Stimulated activated memory B cell treated with anti-CD40 and anti-IgM and Interleukin-4, amounts not matched to agents 10 μg/mL and 1 μg/mL and 100 μg/mL, for 72 hours (primary cell): Measurements from ENCODE around the gene ZFPM1.
A peak's percentile ranks its signal among the peaks of the same experiment; 100 is the strongest.

Source experiments
- ATAC-seq: fragments of 150-1000 bp; cut with Tn5 transposase; 2 replicates; pipeline ENCODE4 v1.10.0; 2021
- H3K27ac Mint-ChIP-seq: one replicate; pipeline ENCODE4 v1.8.0; 2022; ENCODE audit warnings: mild to moderate bottlenecking, mixed read lengths
- H3K27me3 Mint-ChIP-seq: one replicate; pipeline ENCODE4 v1.8.0; 2022; ENCODE audit warnings: mixed read lengths
- H3K36me3 Mint-ChIP-seq: one replicate; pipeline ENCODE4 v1.8.0; 2022; ENCODE audit warnings: mixed read lengths
- H3K4me1 Mint-ChIP-seq: one replicate; pipeline ENCODE4 v1.8.0; 2022; ENCODE audit warnings: mixed read lengths
- H3K4me3 Mint-ChIP-seq: one replicate; pipeline ENCODE4 v1.8.0; 2022; ENCODE audit warnings: mild to moderate bottlenecking, moderate library complexity, mixed read lengths
- H3K9me3 Mint-ChIP-seq: one replicate; pipeline ENCODE4 v1.8.0; 2022; ENCODE audit warnings: mixed read lengths

The ZFPM1 gene

GRCh38 chr16:88436796-88437195 lies 16.3 kb upstream of the ZFPM1 start:
- no peak for ATAC-seq
- Mint-ChIP-seq H3K27ac (no peak overlapping the region), H3K36me3 (no peaks in the 10 kb centered on the region), H3K27me3 (no peaks in the 10 kb centered on the region), H3K4me1 (peaks cover 3% of the 10 kb centered on the region), H3K4me3 (no peak overlapping the region), H3K9me3 (no peaks in the 10 kb centered on the region)

GRCh38 chr16:88437367-88437964 lies 15.6 kb upstream of the ZFPM1 start:
- no peaks in the 10 kb centered on the region for H3K4me1 Mint-ChIP-seq
- peak; percentile 57 for ATAC-seq
- H3K36me3 Mint-ChIP-seq = no peaks in the 10 kb centered on the region
- no peak overlapping the region for H3K27ac Mint-ChIP-seq
- H3K4me3 Mint-ChIP-seq = no peak overlapping the region
- H3K27me3 Mint-ChIP-seq = no peaks in the 10 kb centered on the region
- H3K9me3 Mint-ChIP-seq = no peaks in the 10 kb centered on the region

- no peak for ATAC-seq
- Mint-ChIP-seq H3K27ac (no peak overlapping the region), H3K27me3 (no peaks in the 10 kb centered on the region), H3K4me1 (peaks cover 4% of the 10 kb centered on the region), H3K4me3 (no peak overlapping the region), H3K9me3 (no peaks in the 10 kb centered on the region), H3K36me3 (no peaks in the 10 kb centered on the region)
Observed at GRCh38 chr16:88438084-88438870, 14.8 kb upstream of the ZFPM1 start.

GRCh38 chr16:88439016-88439415 lies 14.1 kb upstream of the ZFPM1 start:
- H3K27me3 Mint-ChIP-seq = no peaks in the 10 kb centered on the region
- no peak overlapping the region for H3K27ac Mint-ChIP-seq
- H3K4me3 Mint-ChIP-seq = no peak overlapping the region
- no peaks in the 10 kb centered on the region for H3K9me3 Mint-ChIP-seq
- no peaks in the 10 kb centered on the region for H3K36me3 Mint-ChIP-seq
- peaks cover 7% of the 10 kb centered on the region for H3K4me1 Mint-ChIP-seq
- ATAC-seq = no peak

GRCh38 chr16:88439706-88440105 lies 13.4 kb upstream of the ZFPM1 start:
- H3K36me3 Mint-ChIP-seq = no peaks in the 10 kb centered on the region
- no peaks in the 10 kb centered on the region for H3K27me3 Mint-ChIP-seq
- H3K4me3 Mint-ChIP-seq = no peak overlapping the region
- H3K27ac Mint-ChIP-seq = no peak overlapping the region
- H3K9me3 Mint-ChIP-seq = no peaks in the 10 kb centered on the region
- H3K4me1 Mint-ChIP-seq = peaks cover 7% of the 10 kb centered on the region
- ATAC-seq = no peak

GRCh38 chr16:88440111-88440510 lies 13.0 kb upstream of the ZFPM1 start:
- no peaks in the 10 kb centered on the region for H3K9me3 Mint-ChIP-seq
- ATAC-seq = no peak
- H3K27ac Mint-ChIP-seq = no peak overlapping the region
- no peak overlapping the region for H3K4me3 Mint-ChIP-seq
- no peaks in the 10 kb centered on the region for H3K27me3 Mint-ChIP-seq
- peaks cover 7% of the 10 kb centered on the region for H3K4me1 Mint-ChIP-seq
- H3K36me3 Mint-ChIP-seq = no peaks in the 10 kb centered on the region

GRCh38 chr16:88440686-88441405 lies 12.2 kb upstream of the ZFPM1 start:
- peaks cover 7% of the 10 kb centered on the region for H3K4me1 Mint-ChIP-seq
- no peaks in the 10 kb centered on the region for H3K36me3 Mint-ChIP-seq
- H3K27me3 Mint-ChIP-seq = no peaks in the 10 kb centered on the region
- H3K9me3 Mint-ChIP-seq = no peaks in the 10 kb centered on the region
- H3K4me3 Mint-ChIP-seq = no peak overlapping the region
- no peak for ATAC-seq
- H3K27ac Mint-ChIP-seq = no peak overlapping the region

- H3K4me3 Mint-ChIP-seq = no peak overlapping the region
- ATAC-seq = no peak
- no peaks in the 10 kb centered on the region for H3K27me3 Mint-ChIP-seq
- no peaks in the 10 kb centered on the region for H3K9me3 Mint-ChIP-seq
- H3K36me3 Mint-ChIP-seq = no peaks in the 10 kb centered on the region
- no peak overlapping the region for H3K27ac Mint-ChIP-seq
- peaks cover 7% of the 10 kb centered on the region for H3K4me1 Mint-ChIP-seq
Observed at GRCh38 chr16:88441460-88441859, 11.6 kb upstream of the ZFPM1 start.

- ATAC-seq = no peak
- H3K4me3 Mint-ChIP-seq = no peak overlapping the region
- H3K27ac Mint-ChIP-seq = no peak overlapping the region
- H3K9me3 Mint-ChIP-seq = no peaks in the 10 kb centered on the region
- peaks cover 7% of the 10 kb centered on the region for H3K4me1 Mint-ChIP-seq
- no peaks in the 10 kb centered on the region for H3K27me3 Mint-ChIP-seq
- no peaks in the 10 kb centered on the region for H3K36me3 Mint-ChIP-seq
Observed at GRCh38 chr16:88442383-88442726, 10.7 kb upstream of the ZFPM1 start.

- Mint-ChIP-seq H3K36me3 (no peaks in the 10 kb centered on the region), H3K9me3 (no peaks in the 10 kb centered on the region), H3K27me3 (no peaks in the 10 kb centered on the region), H3K4me1 (peaks cover 11% of the 10 kb centered on the region), H3K27ac (peak overlapping the region; percentile 43), H3K4me3 (peak overlapping the region; percentile 10)
- ATAC-seq = peak; percentile 85
Observed at GRCh38 chr16:88442727-88443576, 10.1 kb upstream of the ZFPM1 start.

GRCh38 chr16:88444826-88445582 lies 8.1 kb upstream of the ZFPM1 start:
- no peaks in the 10 kb centered on the region for H3K27me3 Mint-ChIP-seq
- H3K4me3 Mint-ChIP-seq = no peak overlapping the region
- no peaks in the 10 kb centered on the region for H3K36me3 Mint-ChIP-seq
- H3K27ac Mint-ChIP-seq = no peak overlapping the region
- H3K9me3 Mint-ChIP-seq = no peaks in the 10 kb centered on the region
- peaks cover 32% of the 10 kb centered on the region for H3K4me1 Mint-ChIP-seq
- ATAC-seq = no peak

- H3K36me3 Mint-ChIP-seq = no peaks in the 10 kb centered on the region
- no peaks in the 10 kb centered on the region for H3K27me3 Mint-ChIP-seq
- H3K4me3 Mint-ChIP-seq = no peak overlapping the region
- H3K9me3 Mint-ChIP-seq = no peaks in the 10 kb centered on the region
- no peak for ATAC-seq
- H3K4me1 Mint-ChIP-seq = peaks cover 33% of the 10 kb centered on the region
- H3K27ac Mint-ChIP-seq = no peak overlapping the region
Observed at GRCh38 chr16:88445583-88445960, 7.5 kb upstream of the ZFPM1 start.

- H3K27me3 Mint-ChIP-seq = no peaks in the 10 kb centered on the region
- H3K4me1 Mint-ChIP-seq = peaks cover 33% of the 10 kb centered on the region
- ATAC-seq = no peak
- H3K27ac Mint-ChIP-seq = no peak overlapping the region
- H3K36me3 Mint-ChIP-seq = no peaks in the 10 kb centered on the region
- no peaks in the 10 kb centered on the region for H3K9me3 Mint-ChIP-seq
- no peak overlapping the region for H3K4me3 Mint-ChIP-seq
Observed at GRCh38 chr16:88446061-88446460, 7.0 kb upstream of the ZFPM1 start.

- no peak for ATAC-seq
Observed at GRCh38 chr16:88446736-88447135, 6.3 kb upstream of the ZFPM1 start.

More at GRCh38 chr16:88446736-88447135, 6.3 kb upstream of the ZFPM1 start:
- Mint-ChIP-seq H3K9me3 (no peaks in the 10 kb centered on the region), H3K27ac (no peak overlapping the region), H3K36me3 (no peaks in the 10 kb centered on the region), H3K27me3 (no peaks in the 10 kb centered on the region), H3K4me3 (no peak overlapping the region), H3K4me1 (peaks cover 35% of the 10 kb centered on the region)
